Retinal pigment epithelial cell (primary cell): ENCODE measurements around the gene SH3BGRL3.

ENCODE experiments used
- DNase-seq: peaks from one replicate; pipeline ENCODE4 v3.0.0-alpha.2; 2010; ENCODE audit warnings: low read depth
- H3K4me3 ChIP-seq: 2 replicates; pipeline ENCODE4 v1.5.1; 2011; ENCODE audit warnings: mild to moderate bottlenecking, low read length, control low read depth, moderate library complexity
- TF ChIP-seq, protein P1 (sequence below): conservative IDR thresholded peaks from 2 replicates; pipeline ENCODE4 v1.5.1; 2011; ENCODE audit warnings: low read depth, low read length, control low read depth, inconsistent platforms

Gene SH3BGRL3

DNA sequence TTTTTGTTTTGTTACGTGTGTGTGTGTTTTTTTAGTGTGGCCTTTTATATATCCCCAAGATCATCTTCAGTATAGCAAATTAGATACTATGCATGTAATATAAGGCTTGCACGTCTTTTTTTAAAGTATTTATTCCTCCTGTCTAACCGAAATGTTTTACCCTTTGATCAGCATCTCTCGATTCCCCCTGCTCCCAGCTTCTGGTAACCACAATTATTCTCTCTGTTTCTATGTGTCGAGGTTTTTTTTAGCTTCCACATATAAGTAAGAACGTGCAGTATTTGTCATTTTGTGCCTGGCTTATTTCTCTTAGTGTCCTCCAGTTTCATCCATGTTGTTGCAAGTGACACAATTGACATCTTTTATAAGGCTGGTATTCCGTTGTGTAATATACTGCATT is 27.2 kb upstream of the SH3BGRL3 start:
- DNase-seq: no peak
- TF ChIP-seq, protein P1, sequence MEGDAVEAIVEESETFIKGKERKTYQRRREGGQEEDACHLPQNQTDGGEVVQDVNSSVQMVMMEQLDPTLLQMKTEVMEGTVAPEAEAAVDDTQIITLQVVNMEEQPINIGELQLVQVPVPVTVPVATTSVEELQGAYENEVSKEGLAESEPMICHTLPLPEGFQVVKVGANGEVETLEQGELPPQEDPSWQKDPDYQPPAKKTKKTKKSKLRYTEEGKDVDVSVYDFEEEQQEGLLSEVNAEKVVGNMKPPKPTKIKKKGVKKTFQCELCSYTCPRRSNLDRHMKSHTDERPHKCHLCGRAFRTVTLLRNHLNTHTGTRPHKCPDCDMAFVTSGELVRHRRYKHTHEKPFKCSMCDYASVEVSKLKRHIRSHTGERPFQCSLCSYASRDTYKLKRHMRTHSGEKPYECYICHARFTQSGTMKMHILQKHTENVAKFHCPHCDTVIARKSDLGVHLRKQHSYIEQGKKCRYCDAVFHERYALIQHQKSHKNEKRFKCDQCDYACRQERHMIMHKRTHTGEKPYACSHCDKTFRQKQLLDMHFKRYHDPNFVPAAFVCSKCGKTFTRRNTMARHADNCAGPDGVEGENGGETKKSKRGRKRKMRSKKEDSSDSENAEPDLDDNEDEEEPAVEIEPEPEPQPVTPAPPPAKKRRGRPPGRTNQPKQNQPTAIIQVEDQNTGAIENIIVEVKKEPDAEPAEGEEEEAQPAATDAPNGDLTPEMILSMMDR: no peak
- H3K4me3 ChIP-seq: no peak overlapping the region

DNA sequence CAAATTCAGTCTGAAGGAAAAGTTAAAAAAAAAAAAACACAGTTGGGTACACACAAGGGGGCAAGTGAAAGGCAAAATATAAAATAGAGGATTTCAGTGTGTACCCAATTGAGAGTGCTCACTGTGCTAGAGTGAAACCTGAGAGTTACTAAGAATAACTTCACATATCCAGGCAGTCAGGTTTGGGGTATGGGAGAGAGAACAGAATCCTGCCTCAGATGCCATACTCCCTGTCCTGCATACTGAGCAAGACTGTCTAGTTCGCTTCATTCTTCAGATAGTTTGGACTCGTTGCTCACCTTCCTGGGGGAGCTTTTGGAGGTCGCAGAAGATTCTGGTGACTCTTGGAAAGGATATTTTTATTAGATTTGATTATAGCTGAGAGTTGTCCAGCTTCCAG is 25.5 kb upstream of the SH3BGRL3 start:
- TF ChIP-seq, protein P1: no peak
- H3K4me3 ChIP-seq: no peak overlapping the region
- DNase-seq: no peak

DNA sequence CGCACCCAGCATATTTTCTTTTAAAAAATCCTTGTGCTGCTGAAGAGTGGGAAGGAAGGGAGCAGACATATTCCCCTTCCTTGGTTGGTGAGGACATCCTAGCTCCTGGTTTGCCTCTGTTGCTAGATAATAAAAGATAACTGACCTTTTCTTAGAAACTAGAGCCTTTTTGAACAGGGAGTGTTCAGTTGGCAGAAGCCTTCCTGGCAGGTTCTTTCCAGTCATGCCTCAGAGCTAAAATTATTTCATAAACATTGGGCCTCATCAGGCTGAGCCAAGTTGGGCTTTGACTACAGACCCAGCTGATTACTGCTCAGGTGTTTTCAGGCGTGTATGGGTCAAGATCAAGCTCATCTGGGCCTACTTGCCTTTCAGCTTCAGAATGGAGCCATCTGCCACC is 22.7 kb upstream of the SH3BGRL3 start:
- no peak for DNase-seq
- TF ChIP-seq, protein P1: no peak
- no peak overlapping the region for H3K4me3 ChIP-seq

DNA sequence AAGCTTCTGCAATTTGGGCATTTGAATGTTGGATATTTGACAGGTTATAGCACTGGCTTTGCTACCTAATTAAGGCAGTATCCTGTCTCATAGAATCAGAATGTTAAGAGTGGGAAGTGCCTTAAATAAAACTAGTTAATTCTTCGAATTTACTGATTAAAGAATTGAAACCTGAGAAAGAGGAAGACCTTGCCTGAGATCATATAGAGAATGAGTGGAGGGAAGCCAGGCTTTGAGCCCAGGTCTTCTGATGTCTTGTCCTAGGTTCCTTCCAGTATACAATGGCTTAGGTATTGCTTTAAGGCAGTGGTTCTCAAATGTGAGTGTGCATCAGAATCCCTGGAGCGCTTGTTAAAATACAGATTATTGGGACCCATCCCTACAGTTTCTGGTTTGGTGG is 20.9 kb upstream of the SH3BGRL3 start:
- H3K4me3 ChIP-seq: no peak overlapping the region
- TF ChIP-seq, protein P1: no peak
- no peak for DNase-seq

DNA sequence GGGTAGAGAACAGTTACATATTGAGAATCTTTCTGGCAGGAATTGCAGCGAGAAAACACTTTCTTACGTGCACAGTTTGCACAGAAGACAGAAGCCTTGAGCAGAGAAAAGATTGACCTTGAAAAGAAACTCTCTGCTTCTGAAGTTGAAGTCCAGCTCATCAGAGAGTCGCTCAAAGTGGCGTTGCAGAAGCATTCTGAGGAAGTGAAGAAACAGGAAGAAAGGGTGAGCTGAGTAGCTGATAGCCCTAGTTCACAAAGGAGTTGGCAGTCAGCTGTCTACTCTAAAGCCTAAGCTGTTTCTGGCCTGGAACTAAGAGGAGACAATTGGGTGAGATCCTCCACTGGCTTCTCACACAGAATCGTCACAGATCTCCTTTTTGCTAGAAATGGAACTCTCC is 20.3 kb upstream of the SH3BGRL3 start:
- DNase-seq: no peak
- H3K4me3 ChIP-seq: no peak overlapping the region
- TF ChIP-seq, protein P1: no peak

DNA sequence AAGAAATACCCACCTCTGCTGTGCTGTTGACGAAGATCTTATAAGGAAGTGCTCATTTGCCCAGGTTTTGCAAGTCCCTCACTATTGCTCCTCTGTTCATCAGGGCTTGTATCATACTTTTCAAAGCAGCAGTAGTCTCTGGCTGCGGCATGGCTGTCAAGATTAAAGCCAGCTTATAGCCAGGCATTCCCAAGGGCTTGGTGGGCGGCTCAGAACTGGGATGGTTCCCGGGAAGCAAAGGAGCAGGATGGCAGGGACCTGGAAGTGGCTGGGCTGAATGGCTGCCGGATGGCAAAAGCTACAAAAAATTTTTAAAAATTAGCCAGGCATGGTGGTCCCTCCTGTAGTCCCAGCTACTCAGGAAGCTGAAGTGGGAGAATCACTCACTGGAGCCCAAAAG is 16.7 kb upstream of the SH3BGRL3 start:
- H3K4me3 ChIP-seq: no peak overlapping the region
- DNase-seq: no peak
- TF ChIP-seq, protein P1: no peak

DNA sequence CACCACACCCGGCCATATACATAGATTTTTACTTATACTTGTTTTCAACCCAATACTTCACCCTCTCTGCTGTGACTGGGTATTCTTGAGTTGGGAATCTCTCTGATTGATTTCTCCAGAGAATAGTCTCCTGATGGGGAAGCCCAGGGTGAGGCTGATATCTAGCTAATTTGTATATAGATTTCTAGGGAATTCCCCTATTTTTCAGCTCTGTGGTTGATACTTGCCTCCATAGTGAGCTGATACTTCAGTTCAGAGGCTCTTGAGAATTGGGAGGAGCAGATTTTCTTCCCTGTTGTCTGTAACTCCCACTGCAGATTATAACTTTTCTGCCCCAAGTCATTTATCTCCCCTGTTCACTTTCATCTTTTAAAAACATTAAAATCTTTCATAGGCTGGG is 14.5 kb upstream of the SH3BGRL3 start:
- TF ChIP-seq, protein P1: no peak
- H3K4me3 ChIP-seq: no peak overlapping the region
- no peak for DNase-seq
